GM19467 (cell line): ENCODE measurements around the gene DIP2B.
"Not testable (repeated sequence)": the region's sequence is repeated elsewhere in the genome, so short reads cannot be mapped to it uniquely, and the experiment has no call there.

Experiments
- ATAC-seq: cut with Tn5 transposase; IDR thresholded peaks from one replicate; pipeline ENCODE4 v1.9.1; 2021; ENCODE audit warnings: mild to moderate bottlenecking, moderate library complexity; ENCODE audit not compliant: unreplicated experiment

Gene DIP2B

GRCh38 chr12:50665170-50665569 lies 160.4 kb downstream of the DIP2B start:
- no peak for ATAC-seq

GRCh38 chr12:50665609-50666008 lies 160.8 kb downstream of the DIP2B start:
- no peak for ATAC-seq

- ATAC-seq, result no peak
These were observed 161.2 kb downstream of the DIP2B start for GRCh38 chr12:50666023-50666422.

- ATAC-seq, result no peak
These were observed 167.4 kb downstream of the DIP2B start for GRCh38 chr12:50672158-50672557.

GRCh38 chr12:50676756-50677155 lies 172.0 kb downstream of the DIP2B start:
- ATAC-seq, result no peak

GRCh38 chr12:50677858-50678257 lies 173.1 kb downstream of the DIP2B start:
- no peak for ATAC-seq

- ATAC-seq, result no peak
These were observed 174.0 kb downstream of the DIP2B start for GRCh38 chr12:50678650-50679365.

GRCh38 chr12:50679612-50680011 lies 174.8 kb downstream of the DIP2B start:
- no peak for ATAC-seq

- ATAC-seq, result not testable (repeated sequence)
These were observed 176.3 kb downstream of the DIP2B start for GRCh38 chr12:50681064-50681463.

- ATAC-seq, result no peak
These were observed 180.9 kb downstream of the DIP2B start for GRCh38 chr12:50685641-50686040.

- no peak for ATAC-seq
These were observed 181.6 kb downstream of the DIP2B start for GRCh38 chr12:50686406-50686805.

- ATAC-seq, result no peak
These were observed 182.2 kb downstream of the DIP2B start for GRCh38 chr12:50686976-50687375.

GRCh38 chr12:50689437-50689836 lies 184.7 kb downstream of the DIP2B start:
- no peak for ATAC-seq

- no peak for ATAC-seq
These were observed 186.1 kb downstream of the DIP2B start for GRCh38 chr12:50690925-50691324.

- no peak for ATAC-seq
These were observed 191.2 kb downstream of the DIP2B start for GRCh38 chr12:50695961-50696360.

GRCh38 chr12:50696931-50697330 lies 192.1 kb downstream of the DIP2B start:
- ATAC-seq, result no peak

GRCh38 chr12:50699154-50699553 lies 194.4 kb downstream of the DIP2B start:
- no peak for ATAC-seq

- ATAC-seq, result no peak
These were observed 195.2 kb downstream of the DIP2B start for GRCh38 chr12:50699940-50700339.

GRCh38 chr12:50706606-50707005 lies 201.8 kb downstream of the DIP2B start:
- no peak for ATAC-seq

GRCh38 chr12:50707396-50707795 lies 202.6 kb downstream of the DIP2B start:
- ATAC-seq, result no peak

- ATAC-seq, result no peak
These were observed 203.8 kb downstream of the DIP2B start for GRCh38 chr12:50708631-50709030.

- no peak for ATAC-seq
These were observed 206.3 kb downstream of the DIP2B start for GRCh38 chr12:50711121-50711520.

GRCh38 chr12:50715174-50715573 lies 210.4 kb downstream of the DIP2B start:
- ATAC-seq, result no peak
